Inferior parietal cortex (tissue), 1 donor: ENCODE measurements around the gene AGAP3.

ENCODE experiments used
- DNase-seq: peaks from one replicate; pipeline ENCODE4 v3.0.0-alpha.2; 2016; ENCODE audit errors: extremely low spot score

Gene AGAP3

DNA sequence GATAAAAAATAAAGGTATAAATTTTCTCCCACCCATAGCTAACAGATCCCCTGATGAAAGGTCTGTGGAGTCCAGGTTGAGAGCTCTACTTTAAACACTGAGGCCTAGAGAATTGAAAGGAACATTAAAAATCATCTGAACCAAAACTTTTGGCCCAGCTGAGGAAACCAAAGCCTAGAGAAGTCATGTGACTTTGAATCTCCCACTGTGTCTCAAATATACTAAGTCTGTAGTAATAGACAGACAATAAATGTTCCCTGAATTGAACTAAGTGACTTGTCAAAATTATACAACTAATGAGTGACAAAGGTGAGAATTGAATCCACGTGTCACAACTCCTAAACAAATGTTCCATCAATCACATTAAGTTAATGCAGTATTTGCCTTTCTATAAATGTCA, 75.5 kb downstream of the AGAP3 start:
- no peak for DNase-seq

DNA sequence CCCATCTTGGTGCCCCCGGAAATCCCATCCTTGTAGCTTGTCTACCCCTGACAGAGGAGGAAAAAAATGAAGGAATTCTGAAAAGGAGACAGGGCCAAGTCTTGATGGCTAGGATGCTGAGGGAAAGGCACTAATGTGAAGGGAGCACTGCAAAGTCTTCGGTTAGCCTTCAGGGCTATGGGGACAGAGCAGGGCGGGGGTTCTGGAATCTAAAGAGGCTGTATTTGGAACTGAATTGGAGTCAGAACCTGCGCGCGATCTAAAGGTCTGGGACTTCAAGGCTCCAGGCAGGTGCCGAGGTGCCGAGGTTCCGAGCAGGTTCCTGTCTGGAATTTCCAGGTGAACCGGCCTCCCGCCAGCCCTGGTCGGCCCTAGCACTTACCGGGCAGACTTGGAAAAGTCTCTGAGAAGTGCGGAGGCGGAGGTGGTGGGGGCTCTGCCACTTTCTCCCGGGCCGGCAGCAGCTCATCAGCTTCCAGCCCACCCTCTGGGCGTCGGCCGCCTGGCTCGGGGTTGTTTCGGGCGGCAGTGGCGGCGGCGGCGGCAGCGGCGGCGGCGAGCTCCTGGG, 80.4 kb downstream of the AGAP3 start:
- no peak for DNase-seq

DNA sequence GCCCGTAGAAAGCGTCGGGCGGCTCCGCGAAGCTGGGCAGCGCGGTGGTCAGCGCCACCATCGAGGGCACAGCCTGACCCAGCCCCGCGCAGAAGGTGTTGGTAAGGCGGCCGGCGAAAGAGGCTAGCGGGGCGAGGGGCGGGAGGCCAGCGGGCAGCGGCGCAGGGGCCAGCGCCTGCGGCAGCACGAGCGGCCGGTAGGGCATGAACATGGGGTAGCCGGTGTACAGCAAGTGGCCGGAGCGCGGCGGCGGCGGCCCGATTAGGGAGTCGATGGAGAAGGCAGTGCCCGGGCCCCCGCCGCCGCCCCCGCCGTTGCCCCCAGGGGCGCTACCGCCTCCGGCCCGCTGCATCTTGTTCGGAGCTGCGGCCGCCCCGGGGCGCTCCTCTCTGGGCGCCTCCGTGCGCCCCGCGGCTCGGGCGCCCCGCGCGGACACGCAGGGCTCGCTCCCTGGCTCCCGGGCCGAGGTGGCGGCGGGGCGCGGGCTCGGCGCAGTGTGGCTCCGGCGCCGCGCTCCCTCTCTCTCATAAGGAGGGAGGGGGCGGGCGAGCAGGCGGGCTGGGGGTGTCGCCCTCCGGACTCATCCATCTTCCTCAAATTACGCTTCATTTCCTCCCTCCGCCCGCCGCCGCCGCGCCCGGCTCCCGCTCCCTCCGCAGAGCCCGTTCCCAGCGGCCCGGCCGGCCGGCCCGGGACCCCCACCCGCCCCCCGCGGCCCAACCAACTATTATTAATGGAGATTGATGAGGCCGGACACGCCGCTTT, 81.1 kb downstream of the AGAP3 start, which contains the start of gene GBX1:
Gene GBX1, minus strand, starts transcription at position 498 of the 765 bp plus-strand sequence. Its CDS starts 146 bp downstream, at position 352.
- no peak for DNase-seq

DNA sequence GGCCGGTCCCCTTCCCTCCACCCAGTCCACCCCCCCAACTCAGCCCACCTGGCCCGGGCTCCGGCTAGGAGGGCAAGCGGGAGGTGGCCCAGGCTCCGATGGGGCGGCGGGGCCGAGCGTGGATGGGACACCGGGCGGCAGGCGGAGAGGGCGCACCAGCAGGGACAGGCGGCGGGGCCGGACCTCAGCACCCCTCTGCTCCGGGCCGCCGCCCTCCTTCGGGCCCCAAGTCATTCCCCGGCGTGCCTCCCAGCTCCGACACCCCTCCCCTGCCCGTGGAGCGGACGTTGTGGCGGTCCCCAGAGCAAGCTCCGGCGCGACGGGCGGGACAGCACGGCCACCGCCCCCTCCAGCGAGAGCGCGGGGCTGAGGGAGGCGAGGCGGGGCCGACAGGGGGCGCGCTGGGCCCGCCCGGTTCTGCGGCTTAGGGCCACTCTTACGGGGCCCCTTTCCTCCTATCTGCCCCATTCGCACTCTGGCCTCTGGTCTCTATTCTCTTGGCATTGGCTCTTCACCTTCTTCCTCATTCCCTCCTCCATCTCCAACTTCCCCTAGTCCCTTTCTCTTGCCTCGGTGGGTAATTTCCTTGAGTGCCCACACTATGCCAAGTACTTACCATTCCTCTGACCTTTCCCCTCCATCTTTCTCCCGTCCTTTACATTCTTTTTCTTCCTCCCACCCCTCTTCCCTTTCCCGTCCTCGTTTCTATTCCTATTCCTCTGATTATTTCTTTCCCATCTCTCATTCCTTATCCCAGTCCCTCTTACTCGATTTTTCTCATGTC, 81.9 kb downstream of the AGAP3 start:
- peak; percentile 32 for DNase-seq

DNA sequence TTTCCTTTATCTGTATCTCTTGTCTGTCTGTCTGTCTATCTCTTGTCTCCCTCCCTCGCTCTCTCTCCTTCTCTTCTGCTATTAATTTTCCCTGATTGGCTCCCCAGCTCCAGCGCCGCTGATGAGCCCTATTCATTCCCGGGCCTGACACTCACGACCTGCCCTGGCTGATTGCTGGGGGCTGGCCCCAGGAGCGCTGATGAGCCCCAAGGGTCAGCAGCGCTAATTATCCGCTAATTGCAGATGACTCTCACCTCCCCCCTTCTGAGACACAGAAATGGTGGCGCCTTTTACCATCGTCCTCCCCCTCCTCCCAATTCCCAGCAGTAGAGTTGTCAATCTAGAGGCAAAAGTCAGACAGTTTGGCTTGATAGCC, 82.5 kb downstream of the AGAP3 start:
- DNase-seq: no peak

DNA sequence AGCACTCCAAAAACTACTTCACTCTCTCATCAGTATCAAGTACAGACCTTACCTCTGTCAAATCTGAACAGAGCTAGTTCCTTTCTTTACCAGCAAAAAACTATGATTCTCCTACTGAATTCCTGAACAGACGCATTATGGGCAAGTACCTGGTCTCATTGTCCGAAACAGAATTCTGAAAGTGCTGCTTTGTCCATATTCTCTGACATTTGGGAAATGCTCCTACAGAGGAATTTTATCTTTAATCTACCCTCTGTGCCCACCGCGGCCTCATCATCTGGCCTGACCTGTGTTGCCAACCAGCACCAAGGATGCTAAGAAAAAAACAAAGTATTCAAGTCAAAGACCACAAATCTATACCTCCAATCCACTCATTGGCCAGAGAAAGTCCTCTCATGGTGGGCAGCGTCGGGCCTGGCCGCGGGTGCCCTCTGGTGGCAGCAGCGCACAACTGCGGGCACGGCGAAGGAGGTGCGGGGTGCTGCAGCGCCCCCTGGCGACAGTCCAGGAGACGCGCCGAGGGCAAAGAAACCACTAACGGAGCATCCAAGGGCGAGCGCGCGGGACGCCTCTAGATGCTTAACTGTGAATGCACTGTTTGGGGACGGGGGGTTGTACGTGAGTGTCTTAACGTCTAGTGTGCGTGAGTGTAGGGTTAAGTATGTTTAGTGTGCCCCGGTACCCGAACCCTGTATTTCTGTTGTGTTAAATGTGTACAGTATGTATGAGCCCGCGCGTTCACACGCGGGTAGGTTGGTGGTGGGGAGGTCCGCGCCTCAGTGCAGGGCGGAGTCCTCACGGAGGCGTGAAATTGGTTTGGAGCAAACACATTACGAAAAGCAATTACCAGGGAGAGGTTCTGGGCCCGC, 86.2 kb downstream of the AGAP3 start:
- DNase-seq: peak; percentile 84

DNA sequence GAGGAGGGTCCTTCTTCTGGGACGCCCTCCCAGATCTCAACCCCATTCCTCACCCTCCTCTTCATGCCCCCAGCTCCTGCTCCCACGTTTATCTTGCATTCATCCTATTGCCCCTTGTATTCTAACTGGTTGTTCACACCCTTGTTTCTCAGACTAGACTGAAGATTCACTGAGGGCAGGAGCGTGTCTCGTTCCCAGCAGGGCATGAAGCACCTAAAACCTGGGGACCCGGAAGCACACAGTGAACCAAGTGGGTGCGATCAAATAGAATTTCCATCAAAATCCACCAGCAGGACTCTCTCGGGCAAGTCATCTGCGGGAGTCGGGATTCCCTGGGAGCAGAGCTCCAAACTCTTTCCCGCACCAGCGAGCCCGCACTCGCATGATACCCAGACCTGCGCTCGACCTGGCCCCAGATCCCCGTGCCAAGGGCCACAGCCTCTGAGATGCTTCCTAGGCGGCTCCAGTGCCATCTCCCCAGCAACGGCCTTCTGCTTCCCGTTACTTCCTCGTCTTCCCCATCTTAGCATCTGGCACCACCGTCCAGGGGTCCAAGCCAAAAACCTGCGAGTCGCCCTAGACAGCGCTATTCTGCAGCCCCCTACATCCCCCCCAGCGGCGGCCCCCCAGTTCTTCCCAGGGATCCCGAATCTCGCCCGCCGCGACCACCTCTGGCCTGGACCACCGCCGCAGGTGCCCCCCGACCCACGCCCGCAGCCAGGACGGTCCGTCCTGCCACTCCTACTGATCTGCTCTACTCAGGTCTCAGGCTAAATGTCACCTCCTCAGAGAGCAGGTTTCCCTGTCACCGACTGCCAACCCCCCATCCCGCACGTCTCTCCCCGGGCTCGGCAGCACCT, 87.3 kb downstream of the AGAP3 start:
- DNase-seq: no peak

DNA sequence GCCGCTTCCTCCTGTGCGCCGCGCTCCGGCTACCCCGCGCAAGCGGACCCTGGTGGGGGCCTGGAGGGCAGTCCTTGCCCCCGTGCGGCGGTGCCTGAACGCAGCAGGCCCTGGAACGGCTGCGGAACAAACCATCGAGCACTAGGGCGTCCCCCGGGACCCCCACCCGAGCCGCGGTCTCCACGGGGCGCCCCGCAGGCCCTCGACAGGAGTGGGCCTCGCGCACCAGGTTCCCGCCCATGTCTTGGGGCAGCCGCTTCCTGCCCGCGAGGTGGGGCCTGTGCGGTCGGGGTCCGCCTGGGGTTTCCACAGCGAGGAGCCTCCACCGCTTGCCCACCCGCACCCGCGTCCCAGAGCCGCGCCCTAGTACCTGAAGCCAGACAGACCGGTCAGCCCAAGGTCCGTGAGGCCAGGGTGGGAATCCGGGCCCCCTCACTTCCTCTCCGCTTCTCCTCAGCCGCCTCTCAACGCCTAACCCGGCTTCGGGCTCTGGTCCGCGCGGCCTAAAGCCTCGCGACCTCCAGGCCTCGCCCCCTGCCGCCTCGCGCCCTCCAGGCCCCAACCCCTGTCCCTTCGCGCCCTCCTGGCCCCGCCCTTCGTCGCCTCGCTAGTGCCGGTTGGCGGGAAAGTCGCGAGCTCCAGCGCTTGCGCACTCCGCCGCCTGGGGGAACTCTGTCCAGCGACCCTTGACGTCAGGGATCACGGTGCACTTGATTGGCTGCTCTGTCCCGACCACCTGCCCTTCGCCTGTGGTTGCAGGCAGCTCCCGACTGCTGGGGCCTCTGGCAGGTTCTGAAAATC, 88.2 kb downstream of the AGAP3 start:
- DNase-seq: no peak

DNA sequence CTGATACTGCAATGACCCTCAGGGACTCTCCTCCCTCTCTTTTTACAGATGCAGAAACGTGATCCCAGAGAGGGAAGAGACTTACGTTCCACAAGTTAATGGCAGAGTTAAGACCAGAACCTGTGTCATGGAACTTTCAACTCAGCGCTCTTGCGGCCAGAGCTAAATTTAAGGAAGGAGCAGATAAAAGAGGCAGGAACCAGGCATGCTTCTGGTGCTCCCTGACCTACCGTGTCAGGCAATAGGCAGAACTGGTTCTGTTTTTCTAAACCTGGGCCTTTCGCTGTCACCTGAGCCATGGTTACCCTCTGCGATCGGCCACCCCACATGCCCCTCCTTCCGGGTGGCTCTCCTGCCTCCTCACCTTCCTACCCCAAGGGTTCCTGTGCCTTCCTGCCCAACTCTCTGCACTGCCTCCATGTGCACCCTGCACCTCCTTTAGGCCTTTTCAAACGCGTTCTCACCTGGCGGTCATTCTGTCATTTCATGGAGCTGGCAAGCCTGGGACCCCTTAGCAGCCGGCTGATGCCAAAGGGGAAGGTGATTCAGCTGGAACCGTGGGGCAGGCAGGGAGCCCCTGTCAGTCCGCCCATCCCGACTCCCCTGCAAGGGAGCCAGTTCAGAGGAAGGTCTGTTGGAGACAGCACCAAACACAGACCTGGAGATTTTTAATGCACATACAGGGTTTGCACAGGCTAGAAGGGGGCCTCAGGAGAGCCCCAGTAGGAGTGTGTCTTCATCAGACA, 88.9 kb downstream of the AGAP3 start:
- no peak for DNase-seq

DNA sequence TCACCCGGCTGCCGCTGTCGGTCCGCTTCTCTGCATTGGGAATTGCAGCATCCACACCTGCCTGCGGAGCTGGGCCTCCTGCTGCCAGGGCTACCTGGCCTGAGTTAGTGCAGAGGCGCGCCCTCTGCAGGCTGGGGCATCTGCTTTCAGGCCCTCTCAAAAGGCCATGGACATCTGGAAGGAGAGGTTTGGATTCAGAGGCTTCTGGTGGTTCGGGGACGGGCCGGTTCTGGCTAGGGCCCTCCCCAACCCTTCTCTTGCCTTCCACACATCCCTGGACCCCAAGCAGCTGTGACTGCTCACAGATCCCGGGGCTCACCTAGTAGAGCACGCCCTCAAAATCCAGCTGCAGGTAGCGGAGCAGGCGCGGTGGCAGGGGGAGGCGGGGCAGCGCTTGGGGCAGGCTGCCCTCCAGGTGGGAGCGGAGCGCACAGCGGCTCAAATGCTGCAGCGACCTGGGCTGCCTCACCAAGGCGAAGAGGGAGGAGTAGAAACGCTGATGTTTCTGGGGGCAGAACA, 89.6 kb downstream of the AGAP3 start:
- DNase-seq: no peak

DNA sequence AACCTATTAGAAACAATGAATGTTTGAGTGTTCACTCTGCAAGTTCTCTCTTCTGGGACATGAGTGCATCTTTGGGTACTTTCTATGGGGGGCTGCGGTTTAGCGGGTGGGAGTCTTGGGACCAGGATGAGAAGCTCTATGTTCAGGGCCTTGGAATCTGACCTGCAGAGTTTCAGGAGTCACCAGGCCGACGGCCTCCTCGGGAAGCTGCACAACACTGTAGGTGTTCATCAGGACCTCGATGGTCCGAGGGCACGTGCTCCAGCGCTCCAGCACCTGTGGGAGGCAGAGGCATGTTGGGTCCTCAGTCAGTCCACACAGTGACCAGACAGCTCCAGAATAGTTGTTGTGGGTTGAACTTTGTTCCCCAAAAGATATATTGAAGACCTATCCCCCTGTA, 90.1 kb downstream of the AGAP3 start:
- DNase-seq: no peak

DNA sequence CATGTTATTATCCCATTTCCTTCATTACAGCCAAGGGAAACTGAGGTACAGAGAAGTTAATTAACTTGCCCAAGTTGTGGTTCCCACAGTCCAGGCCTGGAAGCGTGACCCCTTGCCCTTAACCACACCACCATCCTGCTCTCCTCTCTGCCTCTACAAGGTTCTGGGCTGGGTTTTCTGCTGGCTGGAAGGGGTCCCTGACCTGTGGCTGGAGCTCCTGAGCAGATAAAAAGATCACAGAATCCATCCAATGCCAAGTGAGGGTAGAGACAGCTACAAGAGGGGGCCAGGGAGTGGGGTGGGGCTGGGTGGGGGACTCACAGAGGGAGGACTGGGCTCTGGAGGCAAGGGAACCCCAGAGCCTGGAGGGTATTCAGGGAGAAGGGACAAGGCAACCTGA, 91.0 kb downstream of the AGAP3 start:
- DNase-seq: no peak

DNA sequence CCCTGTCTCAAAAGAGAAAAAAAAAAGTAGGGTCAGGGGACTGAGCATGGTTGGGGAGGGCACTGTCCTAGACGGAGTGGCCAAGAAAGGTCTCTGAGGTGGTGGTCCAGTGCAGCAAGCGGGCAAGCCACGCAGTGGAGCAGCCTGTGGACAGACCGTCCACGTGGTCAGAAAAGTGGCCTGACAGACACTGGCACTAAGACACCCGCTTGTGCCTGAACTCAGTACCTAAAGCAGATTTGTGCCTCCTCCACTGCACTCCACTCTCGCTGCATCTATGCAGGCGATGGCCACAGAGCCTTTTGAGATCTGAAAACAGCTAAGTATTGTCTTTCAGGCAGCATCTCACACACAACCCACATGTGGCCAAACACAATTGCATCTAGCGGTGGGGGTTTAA, 92.0 kb downstream of the AGAP3 start:
- no peak for DNase-seq

DNA sequence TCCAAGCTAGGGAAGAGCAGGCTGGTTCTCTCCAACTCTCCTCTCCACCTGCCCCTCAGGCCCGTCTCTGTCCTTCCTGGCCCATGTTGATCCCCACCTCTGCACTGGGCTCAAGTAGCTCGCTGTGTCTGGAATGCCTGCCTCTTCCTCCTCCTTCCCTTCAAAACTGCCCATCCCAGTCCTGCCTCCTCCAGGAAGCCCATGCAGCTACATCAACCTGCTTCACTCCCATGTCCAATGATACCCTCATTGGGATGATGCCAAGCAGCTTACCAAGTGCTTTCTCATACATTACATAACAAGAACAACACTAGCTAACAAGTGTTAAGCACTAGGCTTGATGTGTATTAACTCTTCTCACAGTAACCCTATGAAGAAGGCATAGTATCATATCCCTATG, 92.6 kb downstream of the AGAP3 start:
- no peak for DNase-seq

DNA sequence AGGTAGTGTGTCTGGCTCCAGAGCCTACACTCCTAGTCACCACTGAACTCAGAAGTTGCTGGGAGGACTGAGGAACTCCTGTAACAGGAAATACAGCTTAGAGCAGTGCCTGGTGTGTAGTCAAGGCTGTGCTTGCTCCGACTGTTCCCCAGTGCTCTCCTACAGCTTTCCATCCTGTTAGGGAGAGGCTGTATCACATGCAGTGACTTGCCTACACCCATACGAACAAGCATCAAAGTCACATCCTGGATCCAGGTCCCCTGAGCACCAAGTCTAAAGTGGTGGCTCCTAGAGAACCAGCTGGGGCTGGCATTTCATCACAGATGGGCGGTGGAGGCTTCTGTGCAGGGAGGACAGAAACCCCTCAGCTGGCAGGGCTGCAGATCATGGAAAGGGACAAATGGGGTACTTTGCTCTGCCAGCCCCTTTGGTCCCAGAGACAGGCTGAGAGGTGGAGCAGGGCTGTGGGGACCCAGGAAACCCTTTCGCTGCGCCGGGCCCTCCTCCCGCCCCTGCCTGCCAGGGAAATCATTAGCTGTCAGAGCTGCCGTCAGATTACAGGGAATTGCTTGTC, 93.1 kb downstream of the AGAP3 start:
- DNase-seq: no peak

DNA sequence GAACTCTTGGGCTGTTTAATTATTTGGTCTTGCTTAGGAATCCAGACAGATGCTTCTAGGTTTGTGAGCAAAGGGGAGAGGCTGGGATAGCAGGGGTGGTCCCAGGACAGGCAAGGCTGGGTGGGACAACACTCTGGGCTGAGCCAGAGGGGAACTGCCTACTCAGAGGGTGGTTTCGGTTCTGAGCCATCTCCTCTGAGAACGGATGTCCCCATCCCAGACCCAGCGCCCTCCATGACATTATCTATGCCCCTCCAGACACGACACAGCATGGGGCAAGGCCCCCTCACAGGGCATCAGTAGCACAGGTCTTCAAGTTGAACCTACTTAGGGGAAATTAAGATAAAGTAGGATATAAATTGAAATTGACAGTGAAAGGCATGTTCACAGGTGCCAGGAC, 93.7 kb downstream of the AGAP3 start:
- DNase-seq: no peak

DNA sequence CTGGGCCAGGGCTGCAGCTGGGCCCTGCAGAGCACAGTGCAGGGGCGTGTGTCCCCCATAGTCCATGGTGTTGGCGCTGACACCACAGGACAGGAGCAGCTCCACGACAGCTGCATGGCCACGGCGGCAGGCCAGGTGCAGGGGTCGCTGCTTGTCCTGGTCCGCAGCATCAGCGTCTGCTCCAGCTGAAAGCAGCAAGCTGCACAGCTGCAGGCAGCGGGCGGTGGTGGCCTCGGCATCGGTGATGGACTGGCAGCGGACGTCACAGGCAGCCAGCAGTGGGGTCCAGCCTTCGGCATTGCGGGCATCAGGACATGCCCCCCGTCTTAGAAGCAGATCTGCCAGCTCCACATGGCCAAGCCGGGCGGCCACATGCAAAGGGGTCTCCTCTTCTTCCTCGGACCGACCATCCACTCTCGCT, 94.7 kb downstream of the AGAP3 start:
- no peak for DNase-seq

DNA sequence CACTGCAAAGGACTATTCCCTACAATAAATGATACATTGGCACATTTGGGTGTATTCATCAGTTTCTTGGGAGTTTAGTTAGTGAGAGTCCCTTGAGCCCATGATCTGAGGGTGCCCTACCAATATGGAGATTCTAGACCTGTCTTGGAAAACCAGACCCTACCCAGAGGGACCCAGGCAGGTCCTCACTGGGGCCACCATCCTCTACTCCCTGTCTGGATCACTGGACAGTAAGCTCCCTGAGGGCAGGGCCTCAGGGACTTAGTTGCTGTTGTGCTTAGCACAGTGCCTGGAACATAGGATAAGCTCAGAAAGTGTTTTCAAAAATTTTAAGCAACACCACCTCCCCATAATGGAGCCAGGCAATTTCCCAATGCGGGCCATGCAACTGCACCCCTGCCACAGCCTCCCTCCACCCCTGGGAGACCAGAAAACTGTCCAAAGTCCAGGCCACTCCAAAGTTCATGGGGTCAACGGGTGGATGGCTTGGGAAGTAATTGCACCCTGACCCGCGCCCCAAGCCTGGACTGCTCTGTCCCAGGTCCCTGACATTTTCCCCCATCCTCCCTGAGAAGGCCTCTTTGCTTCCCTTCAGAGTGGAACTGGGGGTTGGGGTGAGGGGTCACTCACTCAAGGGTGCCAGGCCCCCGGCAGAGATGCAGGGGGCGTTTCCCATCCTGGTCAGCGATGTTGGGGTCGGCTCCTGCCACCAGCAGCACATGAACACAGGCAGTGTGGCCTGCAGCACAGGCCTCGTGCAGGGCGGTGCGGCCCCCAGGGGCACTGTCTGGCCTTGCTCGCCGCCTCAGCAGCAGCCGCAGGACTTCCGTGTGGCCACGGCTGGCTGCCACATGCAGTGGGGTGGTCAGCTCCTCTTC, 99.7 kb downstream of the AGAP3 start:
- DNase-seq: no peak
